DLD1 (cell line): ENCODE measurements around the gene KRI1.

Experiments
- in situ Hi-C: cut with HindIII; loops from 2 replicates; pipeline ENCODE4 v1.10.0; 2017; ENCODE audit warnings: low sequenced_read_pairs

Gene KRI1

DNA sequence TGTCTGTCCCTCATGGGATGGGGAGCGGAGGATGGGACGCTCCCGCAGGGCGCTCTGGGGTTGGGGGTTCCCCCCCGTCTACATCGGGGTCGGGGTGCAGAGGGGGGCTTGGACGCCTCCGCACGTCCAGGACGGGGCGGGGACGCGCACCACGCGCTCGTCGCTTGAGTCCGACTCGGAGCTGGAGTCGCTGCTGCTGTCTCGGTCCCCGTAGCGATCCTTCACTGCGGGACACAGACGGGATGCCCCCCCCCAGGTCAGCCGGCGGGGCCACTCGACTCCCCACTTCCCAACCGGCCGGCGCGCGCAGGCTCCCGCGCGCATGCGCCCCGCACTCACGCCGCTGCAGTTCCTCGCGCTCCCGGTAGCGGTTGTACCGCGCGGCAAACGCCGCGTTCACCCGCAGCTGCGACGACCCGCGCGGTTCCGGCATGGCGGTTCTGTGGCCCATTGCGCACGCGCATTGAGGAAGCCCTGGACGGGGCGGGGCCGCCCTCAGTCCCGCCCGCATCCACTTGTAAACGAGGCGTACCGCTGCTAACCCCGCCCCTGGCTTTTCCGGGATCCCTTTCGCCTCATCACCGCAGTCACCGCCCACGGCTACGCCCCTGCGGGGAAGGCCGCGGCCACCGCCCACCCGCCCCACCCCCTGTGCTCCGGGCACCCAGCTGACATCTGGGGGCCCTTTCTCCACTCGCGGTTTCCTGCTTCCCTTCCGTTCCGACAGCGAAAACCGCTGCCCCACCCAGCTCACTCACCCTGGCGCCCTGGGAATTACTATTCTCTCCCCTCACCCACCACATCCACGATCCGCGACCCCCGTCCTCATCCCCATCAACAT lies at the start of gene KRI1:
Gene KRI1, minus strand, starts transcription at position 444 of the 841 bp plus-strand sequence. Its CDS starts 11 bp downstream, at position 433.
- in situ Hi-C loops: no loop called here

GRCh38 chr19:10612499-10613119 lies 46.8 kb upstream of the KRI1 start:
- in situ Hi-C loops: no loop called here

DNA sequence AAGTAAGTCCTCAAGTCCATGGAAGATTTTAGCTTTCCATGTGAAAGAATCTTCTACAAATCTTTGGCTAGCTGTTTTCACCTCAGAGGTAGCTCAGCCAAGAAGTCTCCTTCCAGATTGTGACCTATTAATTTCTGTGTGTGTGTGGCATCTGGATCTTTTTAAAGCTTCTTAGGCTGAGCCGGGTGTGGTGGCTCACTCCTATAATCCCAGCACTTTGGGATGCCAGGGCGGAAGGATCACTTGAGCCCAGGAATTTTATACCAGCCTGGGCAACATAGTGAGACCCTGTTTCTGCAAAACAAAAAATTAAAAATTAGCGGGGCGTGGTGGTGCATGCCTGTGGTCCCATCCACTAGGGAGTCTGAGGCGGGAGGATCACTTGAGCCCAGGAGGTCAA lies 46.1 kb upstream of the KRI1 start:
- in situ Hi-C loops: no loop called here

DNA sequence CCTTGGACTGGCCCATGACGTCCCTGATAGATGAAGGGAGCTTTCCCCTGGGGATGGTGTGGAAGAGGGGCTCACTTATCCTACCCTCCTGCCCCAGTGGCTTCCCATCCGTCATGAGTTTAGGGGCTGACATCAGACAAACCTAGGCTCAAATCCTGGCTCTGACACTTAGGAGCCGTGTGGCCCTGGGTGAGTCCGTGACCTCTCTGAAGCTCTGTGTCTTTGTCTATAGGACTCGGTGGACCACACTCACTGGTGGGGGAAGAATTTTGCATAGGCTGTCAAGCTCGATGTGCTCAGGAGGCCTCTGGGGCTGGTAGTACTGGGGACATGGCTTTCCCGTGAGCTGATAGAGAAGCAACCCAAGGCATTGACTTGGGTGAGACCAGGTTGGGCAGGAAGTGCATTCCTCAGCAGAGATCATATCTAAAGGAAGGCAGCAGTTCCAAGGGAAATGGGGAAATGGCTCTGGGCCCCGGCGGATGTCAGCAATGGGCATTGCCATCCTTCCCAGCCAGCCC lies 38.7 kb upstream of the KRI1 start:
- in situ Hi-C loops: no loop called here

DNA sequence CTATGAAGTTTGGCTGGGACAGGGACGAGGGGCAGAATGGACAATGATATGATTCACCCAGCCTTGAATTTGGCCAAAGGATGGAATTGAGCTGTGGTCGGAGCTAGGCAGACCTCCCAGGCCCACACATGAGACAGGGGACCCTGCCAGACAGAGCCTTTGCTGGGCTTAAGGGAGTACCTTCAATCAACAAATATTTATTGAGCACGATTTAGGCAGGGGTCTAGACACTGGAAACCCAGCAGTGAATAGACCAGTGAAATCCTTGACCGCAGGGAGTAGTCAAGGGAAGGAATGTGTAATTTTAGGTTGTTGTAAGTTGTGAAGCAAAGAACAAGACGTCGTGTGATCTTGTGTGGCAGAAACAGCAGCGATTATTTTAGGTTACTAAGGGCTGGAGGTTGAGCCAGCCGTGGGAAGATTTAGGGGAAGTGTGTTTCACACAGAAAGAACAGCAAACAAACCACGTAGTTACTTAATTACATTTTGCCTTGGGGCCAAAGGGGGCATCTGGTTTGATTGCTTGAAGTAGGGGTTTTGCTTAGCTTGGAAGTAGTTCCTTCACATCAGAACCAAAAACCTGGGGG lies 38.2 kb upstream of the KRI1 start:
- in situ Hi-C loops: no loop called here

DNA sequence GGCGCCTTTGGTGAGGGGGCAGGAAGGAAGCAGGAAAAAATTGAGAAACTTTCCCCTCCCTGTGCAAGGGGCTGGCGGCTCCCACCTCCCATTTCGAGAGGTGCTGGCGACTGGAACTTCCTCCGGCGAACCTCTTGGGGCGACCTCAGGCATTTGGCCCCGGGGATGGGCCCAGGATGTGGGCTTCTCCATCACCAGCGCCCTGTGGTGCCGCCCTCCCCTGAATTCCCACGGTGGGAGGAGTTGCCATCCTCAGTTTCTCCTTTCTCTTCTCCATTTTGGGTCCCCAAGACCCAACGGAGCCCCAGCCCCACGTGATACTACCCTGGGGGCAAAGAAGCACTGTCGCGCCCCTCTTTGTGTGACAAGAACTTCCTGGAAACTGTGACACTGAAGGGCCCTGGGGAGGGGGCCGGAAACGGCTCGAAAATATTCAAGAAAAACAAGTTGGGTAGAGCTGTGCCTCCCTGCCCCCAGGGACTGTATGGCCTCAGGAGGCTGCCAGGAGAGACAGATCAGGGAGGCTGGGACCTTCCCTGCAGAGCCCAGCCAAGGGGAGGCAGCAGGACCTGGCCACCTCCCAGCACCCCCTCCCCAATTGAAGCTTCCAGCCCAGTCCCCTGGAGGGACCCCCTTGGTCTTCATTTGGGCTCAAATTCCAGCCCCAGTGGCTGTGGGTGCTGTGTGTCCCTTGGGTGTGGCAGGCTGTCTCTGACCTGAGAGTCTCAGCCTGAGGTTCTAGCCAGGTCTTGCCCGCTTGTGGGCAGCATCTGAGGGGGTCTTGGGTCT lies 37.5 kb upstream of the KRI1 start:
- in situ Hi-C loops: no loop called here

DNA sequence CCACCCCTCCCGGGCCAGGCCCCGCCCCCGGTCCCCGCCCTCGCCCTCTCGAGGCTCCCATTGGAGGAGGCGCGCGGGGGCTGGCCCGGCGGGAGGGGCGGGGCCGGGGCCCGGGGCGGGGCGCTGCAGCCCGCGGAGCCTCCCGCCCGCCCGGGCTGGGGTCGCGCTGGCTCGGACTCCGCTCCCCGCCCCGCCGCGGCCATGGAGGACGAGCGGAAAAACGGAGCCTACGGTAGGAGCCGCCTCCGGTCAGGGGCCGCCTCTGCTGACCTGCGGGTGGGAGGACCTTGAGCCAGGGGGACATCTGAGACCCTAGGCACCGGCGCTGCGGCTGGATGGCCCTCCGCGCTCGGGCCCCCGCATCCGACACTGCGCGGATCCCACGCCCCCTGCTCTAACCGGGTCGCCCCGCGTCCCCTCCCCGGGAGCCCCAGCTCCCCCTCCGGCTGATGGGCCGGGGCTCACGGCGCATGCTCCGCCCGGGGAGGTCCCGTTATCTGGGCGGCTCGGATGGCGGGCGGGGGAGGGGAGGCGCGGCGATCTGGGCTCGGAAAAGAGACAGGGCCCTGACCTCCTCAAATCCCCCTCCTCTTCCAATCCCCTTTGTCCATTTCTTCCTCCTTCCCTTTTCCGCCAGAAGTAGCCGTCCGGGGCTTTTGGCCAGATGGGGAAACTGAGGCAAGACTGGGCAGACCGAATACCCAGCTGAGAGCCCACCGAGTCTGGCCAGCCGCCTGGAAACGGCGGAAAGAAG lies 36.7 kb upstream of the KRI1 start:
- in situ Hi-C loops: no loop called here

DNA sequence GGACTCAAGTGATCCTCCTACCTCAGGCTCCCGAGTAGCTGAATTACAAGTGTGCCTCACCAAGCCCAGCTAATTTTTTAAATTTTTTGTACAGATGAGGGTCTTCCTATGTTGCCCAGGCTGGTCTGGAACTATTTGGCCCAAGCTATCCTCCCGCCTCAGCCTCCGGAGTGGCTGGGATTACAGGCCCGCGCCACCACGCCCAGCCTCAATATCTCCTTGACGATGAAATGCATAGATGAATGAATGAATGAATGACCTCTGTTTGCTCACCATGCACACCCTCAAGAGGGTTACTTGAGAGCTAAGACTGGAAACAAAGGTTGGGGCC lies 36.2 kb upstream of the KRI1 start:
- in situ Hi-C loops: no loop called here

GRCh38 chr19:10600149-10600548 lies 34.3 kb upstream of the KRI1 start:
- in situ Hi-C loops: no loop called here

DNA sequence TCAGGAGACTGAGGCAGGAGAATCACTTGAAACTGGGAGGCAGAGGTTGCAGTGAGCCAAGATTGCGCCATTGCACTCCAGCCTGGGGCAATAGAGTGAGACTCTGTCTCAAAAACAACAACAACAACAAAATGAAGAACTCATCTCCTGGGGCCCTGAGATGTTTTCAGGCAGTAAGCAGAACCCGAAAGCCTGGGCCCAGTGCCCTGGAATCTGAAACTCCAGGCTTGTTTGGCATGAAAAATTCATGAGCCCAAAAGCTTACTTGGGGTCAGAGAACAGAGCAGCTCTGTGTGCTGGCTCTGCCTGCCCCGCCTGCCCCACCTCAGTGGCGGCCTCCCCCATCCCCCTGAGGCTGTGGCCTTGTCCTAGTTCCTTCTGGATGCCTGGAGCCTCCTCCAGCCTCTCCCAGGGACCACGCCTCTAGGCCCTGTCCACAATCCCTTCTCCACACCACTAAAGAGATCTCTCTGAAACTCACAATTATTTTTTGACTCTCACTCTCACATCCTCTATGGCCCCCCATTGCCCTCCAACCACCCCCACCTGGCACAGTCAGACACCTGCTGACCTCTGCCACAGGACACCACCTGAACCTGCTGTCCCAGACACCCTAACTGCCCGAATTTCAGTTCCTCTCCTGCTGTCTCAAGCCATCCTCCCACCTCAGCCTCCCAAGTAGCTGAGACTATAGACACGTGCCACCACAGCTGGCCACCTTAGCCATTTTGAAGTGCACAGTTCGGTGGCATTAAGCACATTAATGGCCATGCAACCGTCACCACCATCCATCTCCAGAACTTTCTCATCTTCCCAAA lies 28.2 kb upstream of the KRI1 start:
- in situ Hi-C loops: no loop called here

DNA sequence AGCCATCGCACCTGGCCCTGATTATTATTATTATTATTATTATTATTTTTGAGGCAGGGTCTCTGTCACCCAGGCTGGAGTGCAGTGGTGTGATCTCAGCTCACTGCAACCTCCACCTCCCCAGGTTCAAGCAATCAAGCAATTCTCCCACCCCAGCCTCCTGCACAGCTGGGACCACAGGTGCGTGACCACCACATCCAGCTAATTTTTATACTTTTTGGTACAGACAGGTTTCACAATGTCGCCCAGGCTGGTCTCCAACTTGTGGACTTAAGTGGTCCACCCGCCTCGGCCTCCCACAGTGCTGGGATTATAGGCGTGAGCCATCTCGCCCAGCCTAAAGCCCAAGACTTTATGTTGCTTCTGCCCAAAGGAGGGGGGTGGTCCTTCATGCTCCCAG lies 27.3 kb upstream of the KRI1 start:
- in situ Hi-C loops: no loop called here

- in situ Hi-C loops: no loop called here
These were observed 22.0 kb upstream of the KRI1 start for GRCh38 chr19:10587839-10588150.

GRCh38 chr19:10587022-10587838 lies 21.4 kb upstream of the KRI1 start, which contains the start of gene AP1M2:
Gene AP1M2 (minus strand): TSS chr19:10587312. CDS start chr19:10587231, 81 bp downstream.
- in situ Hi-C loops: no loop called here

DNA sequence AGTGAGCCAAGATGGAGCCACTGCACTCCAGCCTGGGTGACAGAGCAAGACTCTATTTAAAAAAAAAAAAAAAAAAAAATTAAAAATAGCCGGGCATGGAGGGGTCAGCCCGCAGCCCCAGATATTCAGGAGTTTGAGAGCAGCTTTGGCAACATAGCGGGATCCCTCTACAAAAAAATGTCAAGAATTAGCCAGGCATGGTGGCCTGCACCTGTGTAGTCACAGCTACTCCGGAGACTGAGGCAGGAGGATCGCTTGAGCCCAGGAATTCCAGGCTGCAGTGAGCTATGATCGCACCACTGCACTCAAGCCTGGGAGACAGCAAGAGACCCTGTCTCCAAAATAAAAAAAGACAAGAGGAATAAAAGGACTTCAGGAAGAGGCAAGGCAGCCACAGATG lies 20.6 kb upstream of the KRI1 start:
- in situ Hi-C loops: no loop called here

GRCh38 chr19:10583036-10583776 lies 17.4 kb upstream of the KRI1 start:
- in situ Hi-C loops: no loop called here

DNA sequence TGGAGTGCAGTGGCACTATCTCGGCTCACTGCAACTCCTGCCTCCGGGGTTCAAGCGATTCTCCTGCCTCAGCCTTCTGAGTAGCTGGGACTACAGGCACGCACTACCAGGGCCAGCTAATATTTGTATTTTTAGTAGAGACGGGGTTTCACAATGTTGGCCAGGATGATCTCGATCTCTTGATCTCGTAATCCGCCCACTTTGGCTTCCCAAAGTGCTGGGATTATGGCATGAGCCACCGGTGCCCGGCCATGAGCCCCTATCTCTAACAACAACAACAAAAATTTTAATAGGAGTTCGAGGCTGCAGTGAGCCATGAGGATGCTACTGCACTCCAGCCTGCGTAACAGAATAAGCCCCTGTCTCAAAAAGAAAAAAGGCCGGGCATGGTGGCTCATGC lies 16.3 kb upstream of the KRI1 start:
- in situ Hi-C loops: no loop called here

- in situ Hi-C loops: no loop called here
These were observed 15.3 kb upstream of the KRI1 start for GRCh38 chr19:10580979-10581631.

DNA sequence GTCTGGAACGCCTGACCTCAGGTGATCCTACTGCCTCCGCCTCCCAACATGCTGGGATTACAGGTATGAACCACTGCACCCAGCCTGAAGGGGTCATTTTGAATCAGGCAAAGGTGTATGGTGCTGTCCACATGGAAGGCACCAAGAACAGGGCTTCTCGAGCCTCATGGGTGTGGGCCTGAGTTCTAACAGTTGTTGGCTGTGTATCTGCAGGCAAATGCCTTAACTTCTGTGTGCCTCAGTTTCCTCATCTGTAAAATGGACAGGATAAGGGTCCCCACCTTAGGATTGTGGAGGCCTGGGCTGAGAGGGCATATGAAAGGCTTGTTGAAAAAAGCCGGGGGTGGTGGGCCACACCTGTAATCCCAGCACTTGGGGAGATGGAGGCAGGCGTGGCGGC lies 12.1 kb upstream of the KRI1 start:
- in situ Hi-C loops: no loop called here
